Articular chondrocyte of knee joint (primary cell): ENCODE measurements around the gene CCR2. TPM values are rescaled to one million over a fixed set of nuclear protein-coding genes. Genes with fewer than 3 reads are reported as not detected.

Source experiments
- total RNA-seq: library from RNA; depleted of rRNA; stranded (reverse); fragments of >200 nt; gene quantifications from 2 replicates; pipeline ENCODE4 v1.2.3, GENCODE V29; 2012

The CCR2 gene
- not detected in 2 replicates for total RNA-seq

GRCh38 chr3:46353647-46354410 is at the start of gene CCR2:
CCR2 (plus strand) TSS chr3:46354111; CDS start chr3:46357528, 3,417 bp downstream.

GRCh38 chr3:46370839-46371518 is 17.1 kb downstream of the CCR2 start, which contains the start of gene CCR5:
CCR5 (plus strand) TSS chr3:46370946; CDS start chr3:46372903, 1,957 bp downstream.

GRCh38 chr3:46406788-46407611 is 53.1 kb downstream of the CCR2 start, which contains the start of the genes CCR5AS and CCRL2:
CCR5AS (minus strand) TSS chr3:46407066.
CCRL2 (plus strand) TSS chr3:46407259; CDS start chr3:46408080, 821 bp downstream.

Other genes starting within 250 kb of the CCR2 start
- 0.65 and 1.3 TPM in 2 replicates for gene CCR1, start 145.8 kb upstream of the CCR2 start, total RNA-seq
- gene CCR3, start 111.7 kb upstream of the CCR2 start, total RNA-seq = 0.13 TPM in 1 of 2 replicates, not detected in the other
- under 0.01 TPM in 1 of 2 replicates, not detected in the other for gene CCR5, start 16.8 kb downstream of the CCR2 start, total RNA-seq
- 6.2 and 8.0 TPM in 2 replicates for gene CCRL2, start 53.1 kb downstream of the CCR2 start, total RNA-seq
- 0.26 TPM in 1 of 2 replicates, not detected in the other for gene LTF, start 110.8 kb downstream of the CCR2 start, total RNA-seq
- gene RTP3, start 143.9 kb downstream of the CCR2 start, total RNA-seq = not detected in 2 replicates
- gene LRRC2, start 212.2 kb downstream of the CCR2 start, total RNA-seq = 10.5 and 18.0 TPM in 2 replicates